IPS DF 19.7 (cell line): ENCODE measurements around the gene C20orf141.

Experiments used
- DNase-seq: peaks from one replicate; pipeline ENCODE4 v3.0.0-alpha.2; 2013; ENCODE audit warnings: low read depth, low spot score

C20orf141 gene

GRCh38 chr20:2846698-2847097, 31.9 kb downstream of the C20orf141 start:
- DNase-seq, result no peak

DNA sequence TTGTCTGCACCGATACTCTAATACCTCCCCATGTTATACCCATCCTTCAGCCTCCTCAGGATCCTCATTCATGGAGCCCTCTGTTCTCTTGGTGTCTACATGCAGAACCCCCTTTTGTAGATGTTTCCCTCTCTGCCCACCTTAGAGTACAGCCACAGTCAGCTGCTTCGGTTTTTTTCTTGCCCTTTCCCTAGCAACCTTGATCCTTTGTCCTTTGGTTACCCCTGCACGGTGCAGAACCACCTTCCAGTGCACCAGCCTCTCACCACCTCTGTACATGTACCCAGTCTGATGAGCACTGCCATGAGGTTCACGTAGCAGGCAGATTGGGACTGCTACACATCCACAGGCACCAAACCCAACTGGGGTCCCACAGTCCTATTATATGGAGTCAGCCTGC, 33.0 kb downstream of the C20orf141 start:
- DNase-seq, result no peak

DNA sequence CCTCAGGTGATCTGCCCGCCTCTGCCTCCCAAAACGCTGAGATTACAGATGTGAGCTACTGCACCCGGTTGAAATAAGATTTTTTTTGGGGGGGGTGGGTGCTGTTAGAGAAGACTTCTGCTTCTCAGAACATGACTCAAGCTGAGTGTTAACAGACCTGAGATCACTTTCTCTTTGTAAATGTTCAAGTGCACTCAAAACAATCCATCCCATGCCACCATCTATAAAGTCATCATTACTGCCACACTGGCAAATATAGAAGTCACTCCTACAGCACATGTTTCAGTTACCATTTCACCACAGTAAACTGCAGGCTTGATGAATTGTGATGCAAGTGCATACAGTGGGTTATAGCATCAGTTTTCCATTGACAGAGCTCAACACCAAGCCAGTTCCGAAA, 34.7 kb downstream of the C20orf141 start:
- DNase-seq, result no peak

DNA sequence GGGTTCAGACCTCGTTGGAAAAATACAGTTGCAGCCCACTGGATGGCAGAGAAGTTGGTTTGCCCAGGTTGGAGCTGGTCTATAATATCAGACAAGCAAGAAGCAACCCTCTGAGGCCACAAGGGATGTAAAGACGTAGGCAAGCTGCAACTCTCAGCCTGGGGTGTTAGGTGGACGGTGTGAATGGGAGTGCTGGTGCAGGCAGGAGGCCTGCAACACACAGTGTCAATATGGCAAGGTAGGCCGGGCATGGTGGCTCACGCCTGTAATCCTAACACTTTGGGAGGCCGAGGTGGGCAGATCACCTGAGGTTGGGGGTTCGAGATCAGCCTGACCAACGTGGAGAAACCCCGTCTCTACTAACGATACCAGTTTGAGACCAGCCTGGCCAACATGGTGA, 36.3 kb downstream of the C20orf141 start:
- no peak for DNase-seq

DNA sequence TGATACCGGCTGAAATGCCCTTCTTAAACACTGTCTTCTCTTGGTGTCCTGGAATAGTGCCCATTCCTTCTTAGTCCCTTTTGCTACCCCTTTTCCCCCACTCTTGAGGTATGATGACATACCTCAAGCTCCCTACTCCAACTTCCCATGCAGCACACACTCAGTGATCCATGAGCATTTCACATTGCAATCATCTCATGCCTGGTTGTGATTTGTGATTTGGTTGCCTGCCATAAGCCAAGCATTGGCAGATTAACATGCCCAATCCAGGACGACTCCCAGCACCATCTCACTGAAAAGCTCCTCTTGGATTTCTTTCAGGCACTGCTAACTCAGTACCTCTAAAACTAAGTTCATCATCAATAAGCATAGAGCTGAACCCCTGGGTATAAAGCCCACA, 43.8 kb downstream of the C20orf141 start:
- DNase-seq, result no peak

DNA sequence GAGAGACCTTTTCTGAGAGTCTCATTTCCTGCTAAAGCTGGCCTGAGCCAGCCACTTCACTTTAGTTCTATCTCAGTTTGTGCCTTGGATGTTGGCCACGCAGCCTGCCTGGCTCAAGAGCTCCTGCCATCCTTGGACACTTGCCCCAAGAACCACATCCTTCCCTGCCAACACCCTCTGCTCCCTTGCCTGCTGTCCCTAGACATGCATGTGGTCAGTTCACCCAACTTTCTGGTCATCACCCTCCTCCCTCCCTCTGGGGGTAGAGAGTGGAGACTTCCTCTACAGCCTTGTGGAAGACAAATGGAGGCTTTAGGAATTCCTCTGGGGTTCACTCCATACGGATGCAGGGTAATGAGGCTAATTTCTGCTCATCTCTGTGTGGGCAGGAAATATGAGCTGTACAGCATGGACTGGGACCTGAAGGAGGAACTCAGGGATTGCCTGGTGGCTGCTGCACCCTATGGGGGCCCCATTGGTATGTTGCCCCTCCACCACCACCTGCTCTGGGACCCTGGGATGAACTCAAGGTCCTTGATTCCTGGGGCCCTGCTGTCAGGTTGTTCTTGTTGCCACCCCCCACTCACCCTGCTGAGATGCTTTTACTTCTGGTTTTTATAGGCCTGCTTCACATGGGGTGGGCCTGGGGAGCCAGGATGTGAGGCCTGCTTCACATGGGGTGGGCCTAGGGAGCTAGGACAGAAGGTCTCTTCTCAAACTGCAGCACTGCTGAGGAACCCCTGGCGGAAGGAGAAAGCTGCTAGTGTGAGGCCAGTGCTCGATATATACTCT, 44.7 kb downstream of the C20orf141 start:
- DNase-seq, result no peak

DNA sequence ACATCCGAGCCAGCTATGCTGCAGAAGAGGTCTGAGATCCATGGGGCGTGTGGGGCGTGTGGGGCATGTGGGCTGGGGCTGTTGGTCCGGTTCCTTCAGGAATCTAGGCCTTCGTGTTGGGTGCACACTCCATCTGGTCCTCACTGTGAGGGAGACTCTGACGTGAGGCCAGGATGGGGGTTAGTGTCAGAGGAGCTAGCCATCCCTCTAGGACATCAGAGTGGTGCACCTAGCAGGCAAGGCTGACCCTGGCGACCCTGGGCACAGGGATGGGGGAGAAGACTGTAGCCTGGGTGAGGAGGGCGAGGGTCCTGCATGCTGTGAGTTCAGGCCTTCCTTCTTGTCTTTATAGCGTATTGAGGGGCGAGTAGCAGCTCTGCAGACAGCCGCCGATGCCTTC, 49.8 kb downstream of the C20orf141 start:
- DNase-seq, result no peak

DNA sequence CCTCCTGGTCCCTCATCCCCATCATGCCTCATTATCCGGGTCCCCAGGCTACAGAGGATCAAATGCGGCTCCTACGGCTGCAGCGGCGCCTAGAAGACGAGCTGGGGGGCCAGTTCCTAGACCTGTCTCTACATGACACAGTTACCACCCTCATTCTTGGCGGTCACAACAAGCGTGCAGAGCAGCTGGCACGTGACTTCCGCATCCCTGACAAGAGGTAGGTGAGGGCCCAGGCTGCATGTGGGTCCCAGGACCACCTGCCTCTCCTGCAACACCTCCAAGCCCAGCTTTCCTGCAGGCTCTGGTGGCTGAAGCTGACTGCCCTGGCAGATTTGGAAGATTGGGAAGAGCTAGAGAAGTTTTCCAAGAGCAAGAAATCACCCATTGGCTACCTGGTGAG, 50.3 kb downstream of the C20orf141 start:
- DNase-seq, result no peak
